Neural progenitor cell (in vitro differentiated cells): ENCODE results near the gene BRD1. TPM values are rescaled to one million over a fixed set of nuclear protein-coding genes. Genes with fewer than 3 reads are reported as not detected.

Source experiments
- DNase-seq: peaks from one replicate; pipeline ENCODE4 v3.0.0-alpha.2; 2016; ENCODE audit warnings: low spot score
- H2AFZ ChIP-seq: fragments of 200-600 bp; sonication (generic); replicated peaks from 2 replicates; pipeline ENCODE4 v1.6.1; 2016; ENCODE audit warnings: antibody characterized with exemption
- H3F3A ChIP-seq: fragments of 200-600 bp; sonication (generic); 2 replicates; pipeline ENCODE4 v1.6.1; 2016; ENCODE audit warnings: antibody characterized with exemption, low read depth
- H3K27ac ChIP-seq: fragments of 200-600 bp; sonication (generic); 2 replicates; pipeline ENCODE4 v1.5.1; 2016; ENCODE audit warnings: mild to moderate bottlenecking
- H3K27me3 ChIP-seq: fragments of 200-600 bp; sonication (generic); 2 replicates; pipeline ENCODE4 v1.6.1; 2016; ENCODE audit warnings: mild to moderate bottlenecking, moderate library complexity
- H3K36me3 ChIP-seq: fragments of 200-600 bp; sonication (generic); 2 replicates; pipeline ENCODE4 v1.5.1; 2016
- H3K4me1 ChIP-seq: fragments of 200-600 bp; sonication (generic); 2 replicates; pipeline ENCODE4 v1.6.1; 2016; ENCODE audit warnings: mixed run types
- H3K4me2 ChIP-seq: fragments of 200-600 bp; sonication (generic); 2 replicates; pipeline ENCODE4 v1.6.1; 2016
- H3K4me3 ChIP-seq: fragments of 200-600 bp; sonication (generic); 2 replicates; pipeline ENCODE4 v1.5.1; 2016
- H3K79me2 ChIP-seq: fragments of 200-600 bp; sonication (generic); 2 replicates; pipeline ENCODE4 v1.6.1; 2016; ENCODE audit warnings: low read depth
- H3K9ac ChIP-seq: fragments of 200-600 bp; sonication (generic); 2 replicates; pipeline ENCODE4 v1.6.1; 2016
- H3K9me3 ChIP-seq: fragments of 200-600 bp; sonication (generic); 2 replicates; pipeline ENCODE4 v1.5.1; 2016; ENCODE audit warnings: low read depth
- H4K20me1 ChIP-seq: fragments of 200-600 bp; sonication (generic); 2 replicates; pipeline ENCODE4 v1.6.1; 2016; ENCODE audit warnings: low read depth
- H3K27ac Mint-ChIP-seq: 3 replicates; pipeline ENCODE4 v1.8.0; 2021; ENCODE audit warnings: mixed read lengths
- H3K27me3 Mint-ChIP-seq: 2 replicates; pipeline ENCODE4 v1.8.0; 2022; ENCODE audit warnings: low read depth, mild to moderate bottlenecking, inconsistent platforms, moderate library complexity, mixed read lengths; ENCODE audit not compliant: insufficient read depth
- H3K36me3 Mint-ChIP-seq: 3 replicates; pipeline ENCODE4 v1.8.0; 2021; ENCODE audit warnings: mixed read lengths
- H3K4me1 Mint-ChIP-seq: 3 replicates; pipeline ENCODE4 v1.8.0; 2021; ENCODE audit warnings: mixed read lengths
- H3K4me3 Mint-ChIP-seq: 3 replicates; pipeline ENCODE4 v1.8.0; 2021; ENCODE audit warnings: mild to moderate bottlenecking, moderate library complexity, mixed read lengths
- H3K9me3 Mint-ChIP-seq: 3 replicates; pipeline ENCODE4 v1.8.0; 2020; ENCODE audit warnings: mixed read lengths
- EZH2 ChIP-seq: fragments of 200-600 bp; sonication (generic); IDR thresholded peaks from 2 replicates; pipeline ENCODE4 v1.6.1; 2017; ENCODE audit warnings: antibody characterized with exemption, mild to moderate bottlenecking, moderate library complexity
- EZH2phosphoT487 ChIP-seq: fragments of 200-600 bp; sonication (generic); IDR thresholded peaks from 2 replicates; pipeline ENCODE4 v1.6.1; 2017; ENCODE audit warnings: antibody characterized with exemption
- total RNA-seq: library from RNA; depleted of rRNA; stranded (reverse); fragments of >200 nt; gene quantifications from 2 replicates; pipeline ENCODE4 v1.2.3, GENCODE V29; 2015; ENCODE audit warnings: low replicate concordance
- TF ChIP-seq, protein P1 (sequence below): fragments of 200-600 bp; sonication (generic); IDR thresholded peaks from 2 replicates; pipeline ENCODE4 v1.5.1; 2017; ENCODE audit warnings: antibody characterized with exemption, mild to moderate bottlenecking

The BRD1 gene
- 31.2 and 46.7 TPM in 2 replicates for total RNA-seq

DNA sequence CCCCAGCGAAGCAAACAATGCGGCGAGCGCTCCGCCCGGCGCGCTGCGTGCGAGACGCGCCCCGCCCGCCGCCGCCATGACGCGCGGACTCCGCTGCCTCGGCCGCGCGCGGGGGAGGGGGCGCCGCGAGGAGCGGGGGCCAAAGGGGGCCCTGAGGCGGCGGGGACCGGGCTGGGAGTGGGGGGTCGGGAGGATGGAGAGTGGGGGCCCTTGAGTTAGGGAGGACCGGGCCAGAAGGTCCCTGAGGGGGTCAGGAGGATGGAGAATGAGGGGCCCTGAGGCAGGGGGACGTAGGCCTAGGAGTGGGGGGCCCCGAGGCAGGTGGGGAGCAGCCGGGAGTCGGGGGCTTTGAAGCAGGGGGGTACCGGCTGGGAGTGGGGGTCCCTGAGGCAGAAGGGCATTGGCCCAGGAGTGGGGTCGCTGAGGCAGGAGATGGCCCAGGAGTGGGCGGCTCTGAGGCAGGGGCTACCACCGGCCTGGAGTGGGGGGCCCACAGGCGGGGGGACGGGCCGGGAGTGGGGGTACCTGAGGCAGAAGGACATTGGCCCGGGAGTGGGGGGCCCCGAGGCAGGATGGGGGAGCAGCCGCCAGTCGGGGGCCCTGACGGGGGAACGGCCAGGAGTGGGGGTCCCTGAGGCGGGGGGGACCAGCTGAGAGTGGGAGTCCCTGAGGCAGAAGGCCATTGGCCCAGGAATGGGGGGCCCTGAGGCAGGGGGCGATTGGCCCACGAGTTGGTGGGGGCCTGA, at the start of gene BRD1:
BRD1 (minus strand) TSS at position 21 of the 746 bp plus-strand sequence. CDS start 3,556 bp downstream, outside the sequence.
- Mint-ChIP-seq H3K36me3 (peaks cover 22% of the 10 kb centered on the region), H3K27ac (no peak within 1 kb of the TSS), H3K4me1 (peaks cover 26% of the 10 kb centered on the region), H3K4me3 (peak within 1 kb of the TSS; percentile 91), H3K9me3 (peaks cover 22% of the 10 kb centered on the region), H3K27me3 (peaks cover 11% of the 10 kb centered on the region)
- H3K36me3 ChIP-seq: no peaks in the 10 kb centered on the region
- peak within 1 kb of the TSS; percentile 97 for H3K4me3 ChIP-seq
- peak within 1 kb of the TSS; percentile 98 for H3K4me2 ChIP-seq
- H4K20me1 ChIP-seq: peaks cover 39% of the 10 kb centered on the region
- H3K79me2 ChIP-seq: peaks cover 46% of the 10 kb centered on the region
- no peaks in the 10 kb centered on the region for H3K27me3 ChIP-seq
- H2AFZ ChIP-seq: peak within 1 kb of the TSS; percentile 93
- no peaks in the 10 kb centered on the region for H3F3A ChIP-seq
- TF ChIP-seq EZH2phosphoT487 (no peak), EZH2 (no peak)
- TF ChIP-seq, protein P1, sequence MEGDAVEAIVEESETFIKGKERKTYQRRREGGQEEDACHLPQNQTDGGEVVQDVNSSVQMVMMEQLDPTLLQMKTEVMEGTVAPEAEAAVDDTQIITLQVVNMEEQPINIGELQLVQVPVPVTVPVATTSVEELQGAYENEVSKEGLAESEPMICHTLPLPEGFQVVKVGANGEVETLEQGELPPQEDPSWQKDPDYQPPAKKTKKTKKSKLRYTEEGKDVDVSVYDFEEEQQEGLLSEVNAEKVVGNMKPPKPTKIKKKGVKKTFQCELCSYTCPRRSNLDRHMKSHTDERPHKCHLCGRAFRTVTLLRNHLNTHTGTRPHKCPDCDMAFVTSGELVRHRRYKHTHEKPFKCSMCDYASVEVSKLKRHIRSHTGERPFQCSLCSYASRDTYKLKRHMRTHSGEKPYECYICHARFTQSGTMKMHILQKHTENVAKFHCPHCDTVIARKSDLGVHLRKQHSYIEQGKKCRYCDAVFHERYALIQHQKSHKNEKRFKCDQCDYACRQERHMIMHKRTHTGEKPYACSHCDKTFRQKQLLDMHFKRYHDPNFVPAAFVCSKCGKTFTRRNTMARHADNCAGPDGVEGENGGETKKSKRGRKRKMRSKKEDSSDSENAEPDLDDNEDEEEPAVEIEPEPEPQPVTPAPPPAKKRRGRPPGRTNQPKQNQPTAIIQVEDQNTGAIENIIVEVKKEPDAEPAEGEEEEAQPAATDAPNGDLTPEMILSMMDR: no peak
- H3K9me3 ChIP-seq: peaks cover 7% of the 10 kb centered on the region
- peak; percentile 84 for DNase-seq
- H3K9ac ChIP-seq: peak within 1 kb of the TSS; percentile 86
- H3K27ac ChIP-seq: no peak within 1 kb of the TSS
- H3K4me1 ChIP-seq: peaks cover 11% of the 10 kb centered on the region

DNA sequence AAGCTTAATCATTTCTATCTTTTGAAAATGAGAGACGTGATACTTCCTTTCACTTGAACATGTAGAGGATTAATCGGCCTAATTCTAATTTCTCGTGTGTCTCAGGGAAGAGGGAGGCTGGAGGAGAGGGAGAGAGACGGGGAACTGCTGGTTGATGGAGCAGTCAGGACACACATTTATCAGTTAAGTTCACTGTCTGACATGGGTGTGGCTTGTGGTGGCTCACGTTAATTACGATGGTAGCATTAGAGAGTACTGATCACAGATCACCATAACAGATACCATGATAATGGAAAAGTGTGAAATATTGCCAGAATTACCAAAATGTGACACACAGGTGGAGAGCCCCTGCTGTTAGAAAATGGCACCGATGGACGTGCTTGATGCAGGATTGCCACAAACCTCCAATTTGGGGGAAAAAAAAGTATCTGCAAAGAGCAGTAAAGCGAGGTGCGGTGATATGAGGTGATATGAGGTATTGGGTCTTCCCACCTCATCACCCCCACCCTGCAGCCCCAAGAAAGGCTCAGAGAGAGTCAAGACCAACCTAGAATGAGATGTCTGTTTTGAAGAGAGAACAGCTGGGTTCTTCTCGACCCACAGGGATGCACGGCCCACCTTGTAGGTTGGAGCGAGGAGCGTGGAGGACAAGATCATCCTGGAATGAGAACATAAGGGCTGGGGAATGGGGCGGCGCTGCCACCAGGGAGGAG, 45.7 kb upstream of the BRD1 start:
- Mint-ChIP-seq H3K27me3 (no peaks in the 10 kb centered on the region), H3K4me3 (no peak overlapping the region), H3K27ac (no peak overlapping the region), H3K9me3 (peaks cover 72% of the 10 kb centered on the region), H3K4me1 (no peaks in the 10 kb centered on the region), H3K36me3 (peaks cover 66% of the 10 kb centered on the region)
- no peak overlapping the region for H3K4me3 ChIP-seq
- no peak overlapping the region for H3K27ac ChIP-seq
- H3K9me3 ChIP-seq: no peaks in the 10 kb centered on the region
- no peaks in the 10 kb centered on the region for H3F3A ChIP-seq
- no peak overlapping the region for H2AFZ ChIP-seq
- H3K36me3 ChIP-seq: peaks cover 4% of the 10 kb centered on the region
- H3K4me2 ChIP-seq: no peak overlapping the region
- H3K4me1 ChIP-seq: no peaks in the 10 kb centered on the region
- no peak overlapping the region for H3K9ac ChIP-seq
- TF ChIP-seq, protein P1: no peak
- TF ChIP-seq EZH2phosphoT487: no peak
- TF ChIP-seq EZH2: no peak
- no peaks in the 10 kb centered on the region for H4K20me1 ChIP-seq
- no peak for DNase-seq
- no peaks in the 10 kb centered on the region for H3K27me3 ChIP-seq
- peaks cover 98% of the 10 kb centered on the region for H3K79me2 ChIP-seq

GRCh38 chr22:49872347-49872746, 44.7 kb upstream of the BRD1 start:
- H4K20me1 ChIP-seq: no peaks in the 10 kb centered on the region

More at GRCh38 chr22:49872347-49872746, 44.7 kb upstream of the BRD1 start:
- Histone ChIP-seq H3K9me3 (no peaks in the 10 kb centered on the region), H3F3A (no peaks in the 10 kb centered on the region), H3K27me3 (no peaks in the 10 kb centered on the region), H2AFZ (no peak overlapping the region), H3K4me3 (no peak overlapping the region), H3K36me3 (peaks cover 4% of the 10 kb centered on the region), H3K4me1 (no peaks in the 10 kb centered on the region), H3K27ac (no peak overlapping the region), H3K4me2 (no peak overlapping the region), H3K9ac (no peak overlapping the region), H3K79me2 (peaks cover 98% of the 10 kb centered on the region)
- no peaks in the 10 kb centered on the region for H3K4me1 Mint-ChIP-seq
- no peak for DNase-seq
- TF ChIP-seq EZH2 (no peak), EZH2phosphoT487 (no peak)
- TF ChIP-seq, protein P1: no peak
- peaks cover 75% of the 10 kb centered on the region for H3K9me3 Mint-ChIP-seq
- H3K4me3 Mint-ChIP-seq: no peak overlapping the region
- H3K36me3 Mint-ChIP-seq: peaks cover 69% of the 10 kb centered on the region
- H3K27ac Mint-ChIP-seq: no peak overlapping the region
- no peaks in the 10 kb centered on the region for H3K27me3 Mint-ChIP-seq
